ENCODE measurements around the gene TCEAL3.
"Not testable (repeated sequence)": the region's sequence is repeated elsewhere in the genome, so short reads cannot be mapped to it uniquely, and the experiment has no call there.

TCEAL3 gene

GRCh38 chrX:103628386-103629317 lies 20.9 kb downstream of the TCEAL3 start, which contains the start of gene TCEAL1:
Gene TCEAL1, plus strand, starts transcription at chrX:103628975. Its CDS starts 942 bp downstream, at chrX:103629917.
- no peak for FAIRE-seq

GRCh38 chrX:103629318-103630170 lies 21.8 kb downstream of the TCEAL3 start:
- FAIRE-seq, result no peak

- FAIRE-seq, result no peak
These were observed 22.4 kb downstream of the TCEAL3 start for GRCh38 chrX:103630171-103630511.

- FAIRE-seq, result no peak
These were observed 23.4 kb downstream of the TCEAL3 start for GRCh38 chrX:103631145-103631544.

GRCh38 chrX:103635436-103635835 lies 27.7 kb downstream of the TCEAL3 start:
- FAIRE-seq, result no peak

- FAIRE-seq, result no peak
These were observed 30.0 kb downstream of the TCEAL3 start for GRCh38 chrX:103637604-103638338.

- not testable (repeated sequence) for FAIRE-seq
These were observed 30.9 kb downstream of the TCEAL3 start for GRCh38 chrX:103638479-103639346.

GRCh38 chrX:103640401-103641155 lies 32.8 kb downstream of the TCEAL3 start:
- no peak for FAIRE-seq

GRCh38 chrX:103644125-103644524 lies 36.4 kb downstream of the TCEAL3 start:
- FAIRE-seq, result no peak

- FAIRE-seq, result peak; percentile 61
These were observed 39.9 kb downstream of the TCEAL3 start for GRCh38 chrX:103647630-103648029.

- no peak for FAIRE-seq
These were observed 43.5 kb downstream of the TCEAL3 start for GRCh38 chrX:103651151-103651773.

- not testable (repeated sequence) for FAIRE-seq
These were observed 47.7 kb downstream of the TCEAL3 start for GRCh38 chrX:103655230-103656000.

GRCh38 chrX:103656617-103657016 lies 48.9 kb downstream of the TCEAL3 start:
- FAIRE-seq, result no peak

- not testable (repeated sequence) for FAIRE-seq
These were observed 49.3 kb downstream of the TCEAL3 start for GRCh38 chrX:103657066-103657465.

GRCh38 chrX:103658681-103659433 lies 51.1 kb downstream of the TCEAL3 start:
- no peak for FAIRE-seq

GRCh38 chrX:103659460-103659859 lies 51.7 kb downstream of the TCEAL3 start:
- not testable (repeated sequence) for FAIRE-seq

Data from colon (tissue), 2 donors.